Measurements from ENCODE around the gene KCNK18. TPM values are rescaled to one million over a fixed set of nuclear protein-coding genes. Genes with fewer than 3 reads are reported as not detected.
A peak's percentile ranks its signal among the peaks of the same experiment; 100 is the strongest.

Gene KCNK18
- total RNA-seq, 4 donors from 2014 or later: not detected

DNA sequence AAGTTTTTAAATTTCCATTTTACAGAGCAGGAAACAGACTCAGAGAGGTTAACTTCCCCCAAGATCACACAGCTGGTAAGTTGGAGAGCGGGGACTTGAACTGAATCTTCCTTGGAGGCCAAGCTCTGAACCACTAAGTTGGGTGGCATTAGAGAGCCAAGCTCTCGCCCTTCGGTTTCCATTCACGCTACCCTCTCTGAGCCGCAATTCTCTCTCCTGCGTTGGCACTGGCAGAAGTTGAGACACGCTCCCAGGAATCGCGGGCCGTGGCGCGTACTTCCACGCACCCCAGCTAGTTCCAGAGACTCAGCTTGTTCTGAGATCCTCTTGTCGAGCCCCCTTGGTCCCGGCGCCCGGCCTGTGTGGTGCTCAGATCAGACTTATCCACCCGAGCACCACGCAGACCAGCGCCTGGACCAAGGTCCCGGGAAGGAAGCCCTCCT lies 29.9 kb upstream of the KCNK18 start:
- intact Hi-C loops (cut with DNase I): no loop called here
- H3K4me1 ChIP-seq: peaks cover 33 to 54% (median 50%) of the 10 kb centered on the region in 4 donors
- no peaks in the 10 kb centered on the region for H3K9me3 ChIP-seq
- DNase-seq (ENCODE audit: extremely low spot score): no peak
- peak overlapping the region in 2 of 4 donors; percentile 29 to 49 for H3K4me3 ChIP-seq
- 32% methylated on average over 6 of the region's 21 CpGs for WGBS
- no peak for TF ChIP-seq POLR2AphosphoS5 (IDR thresholded peaks at IDR 0.05)
- TF ChIP-seq, protein P1, sequence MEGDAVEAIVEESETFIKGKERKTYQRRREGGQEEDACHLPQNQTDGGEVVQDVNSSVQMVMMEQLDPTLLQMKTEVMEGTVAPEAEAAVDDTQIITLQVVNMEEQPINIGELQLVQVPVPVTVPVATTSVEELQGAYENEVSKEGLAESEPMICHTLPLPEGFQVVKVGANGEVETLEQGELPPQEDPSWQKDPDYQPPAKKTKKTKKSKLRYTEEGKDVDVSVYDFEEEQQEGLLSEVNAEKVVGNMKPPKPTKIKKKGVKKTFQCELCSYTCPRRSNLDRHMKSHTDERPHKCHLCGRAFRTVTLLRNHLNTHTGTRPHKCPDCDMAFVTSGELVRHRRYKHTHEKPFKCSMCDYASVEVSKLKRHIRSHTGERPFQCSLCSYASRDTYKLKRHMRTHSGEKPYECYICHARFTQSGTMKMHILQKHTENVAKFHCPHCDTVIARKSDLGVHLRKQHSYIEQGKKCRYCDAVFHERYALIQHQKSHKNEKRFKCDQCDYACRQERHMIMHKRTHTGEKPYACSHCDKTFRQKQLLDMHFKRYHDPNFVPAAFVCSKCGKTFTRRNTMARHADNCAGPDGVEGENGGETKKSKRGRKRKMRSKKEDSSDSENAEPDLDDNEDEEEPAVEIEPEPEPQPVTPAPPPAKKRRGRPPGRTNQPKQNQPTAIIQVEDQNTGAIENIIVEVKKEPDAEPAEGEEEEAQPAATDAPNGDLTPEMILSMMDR (IDR thresholded peaks at IDR 0.05): no peak
- no peak for TF ChIP-seq EP300 (IDR thresholded peaks at IDR 0.05)
- no peak for TF ChIP-seq POLR2A (IDR thresholded peaks at IDR 0.05; ENCODE audit: low read depth)
- H3K27me3 ChIP-seq: peaks cover 24 to 100% (median 80%) of the 10 kb centered on the region in 4 donors
- H3K27ac ChIP-seq (replicated peaks in 1 of 4): no peak overlapping the region
- no peaks in the 10 kb centered on the region for H3K36me3 ChIP-seq

DNA sequence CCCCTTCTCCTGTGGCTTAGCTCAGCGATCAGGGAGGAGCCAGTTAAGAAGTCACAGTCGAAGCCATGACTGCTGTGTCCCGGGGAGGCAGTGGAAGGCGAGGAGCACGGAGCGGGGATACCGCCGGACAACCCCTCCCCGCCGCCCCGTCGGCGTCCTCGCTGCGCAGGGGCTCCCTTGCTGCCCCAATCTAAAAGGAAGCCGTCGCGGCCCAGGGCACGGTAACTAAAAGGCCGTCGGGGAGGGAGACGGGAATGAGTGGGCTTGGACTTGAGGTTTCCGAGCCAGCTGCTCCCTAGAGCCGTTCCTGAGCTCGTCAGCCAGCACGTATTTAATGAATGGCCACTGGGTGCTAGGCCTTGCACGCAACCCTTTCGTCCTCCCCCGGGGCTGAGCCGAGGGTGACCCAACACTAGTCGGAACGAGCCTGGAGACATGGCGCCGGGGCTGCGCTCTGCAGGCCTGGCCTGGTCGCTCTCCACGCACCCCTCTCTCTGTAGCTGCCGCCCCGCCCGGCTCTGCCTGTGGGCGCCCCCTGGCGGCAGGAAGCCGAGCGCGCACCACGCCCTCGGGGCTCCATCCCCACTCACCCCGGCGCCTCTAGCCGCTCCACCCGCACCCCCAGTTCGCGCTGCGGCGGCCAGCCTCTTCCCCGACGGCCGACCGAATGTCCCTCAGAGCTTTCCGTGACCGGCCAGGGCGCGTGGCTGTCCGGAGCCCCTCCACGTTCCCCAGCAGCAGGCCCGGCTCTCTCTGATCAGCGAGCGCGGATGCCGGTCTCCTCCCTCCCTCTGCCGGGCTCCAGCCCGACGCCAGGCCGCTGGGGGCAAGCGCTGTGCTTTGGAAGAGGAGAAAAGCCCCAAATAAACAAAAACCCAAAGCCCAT lies 29.3 kb upstream of the KCNK18 start:
- H3K27me3 ChIP-seq: peaks cover 19 to 100% (median 74%) of the 10 kb centered on the region in 4 donors
- WGBS: 3% methylated on average over 43 of the region's 75 CpGs
- H3K36me3 ChIP-seq: no peaks in the 10 kb centered on the region
- peaks cover 26 to 47% (median 44%) of the 10 kb centered on the region in 4 donors for H3K4me1 ChIP-seq
- H3K27ac ChIP-seq (replicated peaks in 1 of 4): no peak overlapping the region
- no peak for DNase-seq (ENCODE audit: extremely low spot score)
- intact Hi-C loops (cut with DNase I): no loop called here
- peak overlapping the region; percentile 2 to 49 (median 32) for H3K4me3 ChIP-seq
- TF ChIP-seq EP300 (IDR thresholded peaks at IDR 0.05): no peak
- TF ChIP-seq, protein P1 (IDR thresholded peaks at IDR 0.05): peak; percentile 66 to 95 (median 84)
- H3K9me3 ChIP-seq: no peaks in the 10 kb centered on the region

DNA sequence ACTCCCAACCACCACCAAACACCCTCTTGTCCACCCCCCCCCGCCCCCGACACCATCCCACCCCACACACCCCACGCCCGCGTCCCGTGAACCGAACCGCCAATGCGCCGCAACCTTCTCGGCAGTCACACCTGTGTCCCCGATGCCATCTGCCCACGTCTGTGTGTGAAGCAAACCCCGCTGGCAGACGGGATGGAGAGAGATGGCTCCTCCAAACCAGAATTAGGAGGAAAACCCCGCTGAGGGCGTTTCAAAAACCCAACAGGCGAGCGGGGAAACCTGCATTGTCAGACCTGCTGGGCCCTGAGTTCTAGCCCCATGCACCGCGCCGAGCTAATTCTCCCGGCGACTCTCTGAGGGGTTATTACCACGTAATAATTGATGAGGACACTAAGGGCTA lies 28.6 kb upstream of the KCNK18 start:
- Histone ChIP-seq H3K4me3 (no peak overlapping the region), H3K4me1 (peaks cover 19 to 40% (median 37%) of the 10 kb centered on the region in 4 donors), H3K27me3 (peaks cover 12 to 100% (median 69%) of the 10 kb centered on the region in 4 donors), H3K27ac (replicated peaks in 1 of 4) (no peak overlapping the region), H3K36me3 (no peaks in the 10 kb centered on the region), H3K9me3 (no peaks in the 10 kb centered on the region)
- TF ChIP-seq POLR2AphosphoS5 (IDR thresholded peaks at IDR 0.05) (no peak), EP300 (IDR thresholded peaks at IDR 0.05) (no peak), POLR2A (IDR thresholded peaks at IDR 0.05; ENCODE audit: low read depth) (no peak)
- TF ChIP-seq, protein P1 (IDR thresholded peaks at IDR 0.05): no peak
- DNase-seq (ENCODE audit: extremely low spot score): no peak
- WGBS: 10% methylated on average over 22 of the region's 25 CpGs
- intact Hi-C loops (cut with DNase I): no loop called here

DNA sequence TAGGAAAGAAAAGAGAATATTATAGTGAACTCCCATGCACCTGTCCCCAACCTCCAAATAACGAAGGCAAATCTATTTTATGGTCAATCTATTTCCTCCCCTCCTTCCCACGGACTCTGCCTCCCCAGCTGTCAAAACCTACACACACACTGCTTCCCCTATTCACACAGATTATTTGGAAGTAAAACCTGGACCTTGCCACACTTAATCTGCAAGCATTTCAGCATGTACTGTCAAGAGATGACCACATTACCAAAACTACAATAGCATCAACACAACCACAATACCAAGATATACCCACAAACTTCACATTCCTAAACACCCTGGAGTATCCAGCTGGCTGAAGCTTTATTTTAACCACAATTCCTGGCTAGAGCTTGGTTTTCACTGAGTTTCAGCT lies 27.8 kb upstream of the KCNK18 start:
- H3K27me3 ChIP-seq: peaks cover 8 to 100% (median 64%) of the 10 kb centered on the region in 4 donors
- peaks cover 19 to 41% (median 35%) of the 10 kb centered on the region in 4 donors for H3K4me1 ChIP-seq
- intact Hi-C loops (cut with DNase I): no loop called here
- H3K36me3 ChIP-seq: no peaks in the 10 kb centered on the region
- H3K9me3 ChIP-seq: no peaks in the 10 kb centered on the region
- WGBS: 41% methylated on average over 2 of the region's 2 CpGs
- TF ChIP-seq POLR2A (IDR thresholded peaks at IDR 0.05; ENCODE audit: low read depth): no peak
- TF ChIP-seq, protein P1 (IDR thresholded peaks at IDR 0.05): no peak
- no peak for TF ChIP-seq EP300 (IDR thresholded peaks at IDR 0.05)
- no peak for TF ChIP-seq POLR2AphosphoS5 (IDR thresholded peaks at IDR 0.05)
- DNase-seq (ENCODE audit: extremely low spot score): no peak
- H3K27ac ChIP-seq (replicated peaks in 1 of 4): no peak overlapping the region
- H3K4me3 ChIP-seq: no peak overlapping the region
